Measurements from ENCODE around the gene LHX1. TPM values are rescaled to one million over a fixed set of nuclear protein-coding genes. Genes with fewer than 3 reads are reported as not detected.

Gene LHX1
- total RNA-seq, 4 donors from 2014 or later: not detected

DNA sequence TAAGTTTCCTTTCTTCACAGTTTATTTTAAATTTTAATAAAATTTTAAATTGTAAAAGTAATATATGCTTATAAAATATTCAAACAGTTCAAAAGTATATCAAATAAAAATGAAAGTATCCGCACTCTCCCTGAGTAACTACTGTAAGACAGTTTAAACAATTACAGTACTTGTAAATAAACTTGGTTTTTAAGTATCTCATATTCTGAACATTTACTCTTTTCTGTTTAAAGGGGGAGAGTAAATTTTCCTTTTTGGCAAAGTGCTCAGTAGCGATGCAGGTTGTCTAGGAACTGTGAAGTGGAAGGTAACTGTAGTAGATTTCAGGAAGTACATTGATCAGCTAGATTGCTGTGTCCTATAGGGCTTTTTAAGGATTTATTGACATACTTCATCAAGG is 40.3 kb downstream of the LHX1 start:
- TF ChIP-seq, protein P1, sequence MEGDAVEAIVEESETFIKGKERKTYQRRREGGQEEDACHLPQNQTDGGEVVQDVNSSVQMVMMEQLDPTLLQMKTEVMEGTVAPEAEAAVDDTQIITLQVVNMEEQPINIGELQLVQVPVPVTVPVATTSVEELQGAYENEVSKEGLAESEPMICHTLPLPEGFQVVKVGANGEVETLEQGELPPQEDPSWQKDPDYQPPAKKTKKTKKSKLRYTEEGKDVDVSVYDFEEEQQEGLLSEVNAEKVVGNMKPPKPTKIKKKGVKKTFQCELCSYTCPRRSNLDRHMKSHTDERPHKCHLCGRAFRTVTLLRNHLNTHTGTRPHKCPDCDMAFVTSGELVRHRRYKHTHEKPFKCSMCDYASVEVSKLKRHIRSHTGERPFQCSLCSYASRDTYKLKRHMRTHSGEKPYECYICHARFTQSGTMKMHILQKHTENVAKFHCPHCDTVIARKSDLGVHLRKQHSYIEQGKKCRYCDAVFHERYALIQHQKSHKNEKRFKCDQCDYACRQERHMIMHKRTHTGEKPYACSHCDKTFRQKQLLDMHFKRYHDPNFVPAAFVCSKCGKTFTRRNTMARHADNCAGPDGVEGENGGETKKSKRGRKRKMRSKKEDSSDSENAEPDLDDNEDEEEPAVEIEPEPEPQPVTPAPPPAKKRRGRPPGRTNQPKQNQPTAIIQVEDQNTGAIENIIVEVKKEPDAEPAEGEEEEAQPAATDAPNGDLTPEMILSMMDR (IDR thresholded peaks at IDR 0.05; ENCODE audit: low read depth): no peak

GRCh38 chr17:36978810-36979564 is 41.7 kb downstream of the LHX1 start:
- TF ChIP-seq, protein P1 (IDR thresholded peaks at IDR 0.05; ENCODE audit: low read depth): no peak

- TF ChIP-seq, protein P1 (IDR thresholded peaks at IDR 0.05; ENCODE audit: low read depth): no peak
Measured at GRCh38 chr17:36979565-36979941, 42.3 kb downstream of the LHX1 start.

- TF ChIP-seq, protein P1 (IDR thresholded peaks at IDR 0.05; ENCODE audit: low read depth): no peak
Measured at GRCh38 chr17:36980280-36980761, 43.0 kb downstream of the LHX1 start.

GRCh38 chr17:36983618-36984017 is 46.3 kb downstream of the LHX1 start:
- TF ChIP-seq, protein P1 (IDR thresholded peaks at IDR 0.05; ENCODE audit: low read depth): no peak

- TF ChIP-seq, protein P1 (IDR thresholded peaks at IDR 0.05; ENCODE audit: low read depth): no peak
Measured at GRCh38 chr17:36989173-36989572, 51.9 kb downstream of the LHX1 start.

GRCh38 chr17:36992701-36993100 is 55.4 kb downstream of the LHX1 start:
- TF ChIP-seq, protein P1 (IDR thresholded peaks at IDR 0.05; ENCODE audit: low read depth): no peak

Data from subcutaneous adipose tissue (tissue), 4 donors.